ENCODE results near the gene YWHAG. TPM values are rescaled to one million over a fixed set of nuclear protein-coding genes. Genes with fewer than 3 reads are reported as not detected.
A peak's percentile ranks its signal among the peaks of the same experiment; 100 is the strongest.
"Not testable (repeated sequence)": the region's sequence is repeated elsewhere in the genome, so short reads cannot be mapped to it uniquely, and the experiment has no call there.

The YWHAG gene
- total and polyA plus RNA-seq, 2 experiments from 2014 or later, result 82.2 to 179 TPM

- no peak overlapping the region for H3K27ac ChIP-seq (ENCODE audit: low read depth)
- Mint-ChIP-seq H3K9me3 (no peaks in the 10 kb centered on the region), H3K36me3 (ENCODE audit: low read depth) (no peaks in the 10 kb centered on the region), H3K27ac (no peak overlapping the region), H3K4me3 (no peak overlapping the region; the same call in 2 of the 3 replicates), H3K4me1 (peaks cover 37% of the 10 kb centered on the region), H3K27me3 (ENCODE audit: insufficient read depth, low read depth, poor library complexity) (peaks cover 42% of the 10 kb centered on the region)
- peaks cover 12% of the 10 kb centered on the region; the same call in 1 of the 2 replicates for H3F3A ChIP-seq (replicated peaks; ENCODE audit: low read depth)
- no peak overlapping the region for H3K4me2 ChIP-seq
- no peaks in the 10 kb centered on the region; the same call in 1 of the 2 replicates for H3K27me3 ChIP-seq (ENCODE audit: insufficient read depth)
- H3K4me3 ChIP-seq, result no peak overlapping the region
- ATAC-seq, result no peak
- H2AFZ ChIP-seq, result no peak overlapping the region
- H3K79me2 ChIP-seq (replicated peaks; ENCODE audit: insufficient read depth), result no peaks in the 10 kb centered on the region
- H4K20me1 ChIP-seq (replicated peaks; ENCODE audit: insufficient read depth), result no peaks in the 10 kb centered on the region
- H3K4me1 ChIP-seq (ENCODE audit: insufficient read depth), result peaks cover 23% of the 10 kb centered on the region
- H3K9me2 ChIP-seq (ENCODE audit: insufficient read depth), result no peaks in the 10 kb centered on the region
- TF ChIP-seq ZNF331 (CRISPR knock-in tag; IDR thresholded peaks at IDR 0.05; ENCODE audit: low read depth), result no peak
- no peak for TF ChIP-seq CREB1 (CRISPR knock-in tag; IDR thresholded peaks at IDR 0.05; ENCODE audit: low read depth)
- no peak for DNase-seq (ENCODE audit: low spot score)
- H3K36me3 ChIP-seq (ENCODE audit: insufficient read depth), result no peaks in the 10 kb centered on the region
Observed at GRCh38 chr7:76293407-76293901, 65.3 kb downstream of the YWHAG start.

- H3K4me1 Mint-ChIP-seq, result peaks cover 37% of the 10 kb centered on the region
- not testable (repeated sequence) for H3K27me3 ChIP-seq (ENCODE audit: insufficient read depth); H3K4me3 Mint-ChIP-seq; H3K36me3 Mint-ChIP-seq (ENCODE audit: low read depth); H3K27ac Mint-ChIP-seq; H3K4me3 ChIP-seq; H3K4me2 ChIP-seq; ATAC-seq; DNase-seq (ENCODE audit: low spot score); H3K9me2 ChIP-seq (ENCODE audit: insufficient read depth); H4K20me1 ChIP-seq (replicated peaks; ENCODE audit: insufficient read depth); H3K79me2 ChIP-seq (replicated peaks; ENCODE audit: insufficient read depth); H3K9me3 Mint-ChIP-seq; H2AFZ ChIP-seq; H3K36me3 ChIP-seq (ENCODE audit: insufficient read depth); H3K27ac ChIP-seq (ENCODE audit: low read depth)
- peaks cover 23% of the 10 kb centered on the region for H3K4me1 ChIP-seq (ENCODE audit: insufficient read depth)
- peaks cover 12% of the 10 kb centered on the region; the same call in 1 of the 2 replicates for H3F3A ChIP-seq (replicated peaks; ENCODE audit: low read depth)
- H3K27me3 Mint-ChIP-seq (ENCODE audit: insufficient read depth, low read depth, poor library complexity), result peaks cover 42% of the 10 kb centered on the region
Observed at GRCh38 chr7:76292911-76293310, 65.9 kb downstream of the YWHAG start.

- no peaks in the 10 kb centered on the region for H4K20me1 ChIP-seq (replicated peaks; ENCODE audit: insufficient read depth)
- Mint-ChIP-seq H3K27ac (peak overlapping the region; percentile 78), H3K9me3 (no peaks in the 10 kb centered on the region), H3K4me3 (peak overlapping the region; percentile 45; the same call in 2 of the 3 replicates), H3K27me3 (ENCODE audit: insufficient read depth, low read depth, poor library complexity) (peaks cover 40% of the 10 kb centered on the region), H3K36me3 (ENCODE audit: low read depth) (no peaks in the 10 kb centered on the region), H3K4me1 (peaks cover 37% of the 10 kb centered on the region)
- H3K27me3 ChIP-seq (ENCODE audit: insufficient read depth), result no peaks in the 10 kb centered on the region; the same call in 1 of the 2 replicates
- peak overlapping the region; percentile 32; the same call in 1 of the 2 replicates for H3K4me3 ChIP-seq
- no peak for TF ChIP-seq JUNB (IDR thresholded peaks at IDR 0.05; ENCODE audit: unreplicated experiment)
- no peak for TF ChIP-seq ZNF462 (CRISPR knock-in tag; IDR thresholded peaks at IDR 0.05)
- TF ChIP-seq ZNF331 (CRISPR knock-in tag; IDR thresholded peaks at IDR 0.05; ENCODE audit: low read depth), result no peak
- no peak for TF ChIP-seq CTCF (conservative IDR thresholded peaks at IDR 0.05; ENCODE audit: low read depth in 2 of 2)
- no peak for TF ChIP-seq NANOG (IDR thresholded peaks at IDR 0.05; ENCODE audit: borderline replicate concordance)
- no peak for TF ChIP-seq STAT1 (IDR thresholded peaks at IDR 0.05; ENCODE audit: unreplicated experiment)
- TF ChIP-seq POLR2AphosphoS5 (IDR thresholded peaks at IDR 0.05; ENCODE audit: low read depth), result no peak
- H3F3A ChIP-seq (replicated peaks; ENCODE audit: low read depth), result peaks cover 12% of the 10 kb centered on the region; the same call in 1 of the 2 replicates
- H3K79me2 ChIP-seq (replicated peaks; ENCODE audit: insufficient read depth), result no peaks in the 10 kb centered on the region
- H3K36me3 ChIP-seq (ENCODE audit: insufficient read depth), result no peaks in the 10 kb centered on the region
- no peak for ATAC-seq
- peak overlapping the region; percentile 71 for H3K4me2 ChIP-seq
- DNase-seq (ENCODE audit: low spot score), result no peak
- peaks cover 23% of the 10 kb centered on the region for H3K4me1 ChIP-seq (ENCODE audit: insufficient read depth)
- H3K9me2 ChIP-seq (ENCODE audit: insufficient read depth), result no peaks in the 10 kb centered on the region
- peak overlapping the region; percentile 93; the same call in 1 of the 2 replicates for H2AFZ ChIP-seq
- H3K27ac ChIP-seq (ENCODE audit: low read depth), result no peak overlapping the region
Observed at GRCh38 chr7:76292213-76292573, 66.6 kb downstream of the YWHAG start.
